GM23338 (cell line): ENCODE measurements around the gene UPK1A. TPM values are rescaled to one million over a fixed set of nuclear protein-coding genes. Genes with fewer than 3 reads are reported as not detected.

Experiments
- ATAC-seq: fragments of 200-7000 bp; cut with Tn5 transposase; 3 replicates; pipeline ENCODE4 v1.9.1; 2020
- DNase-seq: peaks from one replicate; pipeline ENCODE4 v3.0.0-alpha.2; 2015; ENCODE audit warnings: low spot score
- H2AFZ ChIP-seq: fragments of 200-600 bp; sonication (generic); 2 replicates; pipeline ENCODE4 v1.8.0; 2016; ENCODE audit warnings: antibody characterized with exemption, mild to moderate bottlenecking, moderate library complexity
- H3F3A ChIP-seq: fragments of 200-600 bp; sonication (generic); replicated peaks from 2 replicates; pipeline ENCODE4 v1.8.0; 2017; ENCODE audit warnings: antibody characterized with exemption, mixed run types, low read depth
- H3K27ac ChIP-seq: fragments of 200-600 bp; sonication (generic); 2 replicates; pipeline ENCODE4 v1.6.1; 2016; ENCODE audit warnings: low read depth
- H3K27me3 ChIP-seq: fragments of 200-600 bp; sonication (generic); 2 replicates; pipeline ENCODE4 v1.8.0; 2016; ENCODE audit warnings: mild to moderate bottlenecking, mixed run types, moderate library complexity; ENCODE audit not compliant: insufficient read depth
- H3K36me3 ChIP-seq: fragments of 200-600 bp; sonication (generic); 2 replicates; pipeline ENCODE4 v1.8.0; 2016; ENCODE audit warnings: mild to moderate bottlenecking; ENCODE audit not compliant: insufficient read depth
- H3K4me1 ChIP-seq: fragments of 200-600 bp; sonication (generic); 2 replicates; pipeline ENCODE4 v1.8.0; 2016; ENCODE audit warnings: mild to moderate bottlenecking, moderate library complexity; ENCODE audit not compliant: insufficient read depth
- H3K4me2 ChIP-seq: fragments of 200-600 bp; sonication (generic); 2 replicates; pipeline ENCODE4 v1.7.1; 2017; ENCODE audit warnings: mixed run types
- H3K4me3 ChIP-seq: fragments of 200-600 bp; sonication (generic); 2 replicates; pipeline ENCODE4 v1.6.1; 2016; ENCODE audit warnings: mixed run types
- H3K79me2 ChIP-seq: fragments of 200-600 bp; sonication (generic); replicated peaks from 2 replicates; pipeline ENCODE4 v1.8.0; 2017; ENCODE audit warnings: mild to moderate bottlenecking; ENCODE audit not compliant: insufficient read depth
- H3K9me2 ChIP-seq: fragments of 200-600 bp; sonication (generic); 2 replicates; pipeline ENCODE4 v1.8.0; 2017; ENCODE audit not compliant: insufficient read depth
- H4K20me1 ChIP-seq: fragments of 200-600 bp; sonication (generic); replicated peaks from 2 replicates; pipeline ENCODE4 v1.8.0; 2017; ENCODE audit warnings: mild to moderate bottlenecking; ENCODE audit not compliant: insufficient read depth
- H3K27ac Mint-ChIP-seq: 2 replicates; pipeline ENCODE4 v1.8.0; 2020; ENCODE audit warnings: inconsistent platforms, mild to moderate bottlenecking, moderate library complexity, mixed read lengths
- H3K27me3 Mint-ChIP-seq: 3 replicates; pipeline ENCODE4 v1.8.0; 2022; ENCODE audit warnings: low read depth, mild to moderate bottlenecking, moderate library complexity, mixed read lengths, inconsistent platforms; ENCODE audit not compliant: insufficient read depth, poor library complexity
- H3K36me3 Mint-ChIP-seq: 3 replicates; pipeline ENCODE4 v1.8.0; 2021; ENCODE audit warnings: low read depth, mild to moderate bottlenecking, inconsistent platforms, moderate library complexity, mixed read lengths
- H3K4me1 Mint-ChIP-seq: 3 replicates; pipeline ENCODE4 v1.8.0; 2020; ENCODE audit warnings: mild to moderate bottlenecking, inconsistent platforms, mixed read lengths
- H3K4me3 Mint-ChIP-seq: 3 replicates; pipeline ENCODE4 v1.8.0; 2021; ENCODE audit warnings: moderate library complexity, mild to moderate bottlenecking, inconsistent platforms, mixed read lengths
- H3K9me3 Mint-ChIP-seq: 3 replicates; pipeline ENCODE4 v1.8.0; 2020; ENCODE audit warnings: moderate library complexity, mild to moderate bottlenecking, inconsistent platforms, mixed read lengths
- CREB1 ChIP-seq: fragments of 250-450 bp; sonication (Bioruptor Pico); IDR thresholded peaks from 2 replicates; pipeline ENCODE4 v1.5.0; 2020; ENCODE audit warnings: low read depth, mild to moderate bottlenecking, moderate library complexity
- CTCF ChIP-seq, 2 experiments: fragments of 200-600 bp in 1 of 2; sonication (generic) in 1 of 2; conservative IDR thresholded peaks; 2 replicates each; pipeline versions ENCODE4 v1.5.1 to v1.6.1; 2016 to 2017; ENCODE audit warnings: antibody characterized with exemption in 2 of 2, low read depth in 2 of 2, mild to moderate bottlenecking in 2 of 2, moderate library complexity in 1 of 2
- EZH2 ChIP-seq: fragments of 200-600 bp; sonication (generic); IDR thresholded peaks from one replicate; pipeline ENCODE4 v1.8.0; 2017; ENCODE audit warnings: antibody characterized with exemption, mild to moderate bottlenecking, low read depth; ENCODE audit not compliant: unreplicated experiment
- EZH2phosphoT487 ChIP-seq: fragments of 200-600 bp; sonication (generic); IDR thresholded peaks from one replicate; pipeline ENCODE4 v1.8.1; 2018; ENCODE audit warnings: antibody characterized with exemption; ENCODE audit not compliant: unreplicated experiment
- JUNB ChIP-seq: IDR thresholded peaks from one replicate; pipeline ENCODE4 v1.6.1; 2016; ENCODE audit warnings: antibody characterized with exemption; ENCODE audit not compliant: unreplicated experiment
- POLR2AphosphoS5 ChIP-seq: IDR thresholded peaks from 2 replicates; pipeline ENCODE4 v1.6.1; 2016; ENCODE audit warnings: antibody characterized with exemption, low read depth
- STAT1 ChIP-seq: IDR thresholded peaks from one replicate; pipeline ENCODE4 v1.6.1; 2016; ENCODE audit warnings: antibody characterized with exemption; ENCODE audit not compliant: unreplicated experiment
- ZNF114 ChIP-seq: fragments of 250-450 bp; sonication (Bioruptor Pico); IDR thresholded peaks from 2 replicates; pipeline ENCODE4 v1.5.0; 2020; ENCODE audit warnings: mild to moderate bottlenecking, moderate library complexity
- ZNF462 ChIP-seq: fragments of 250-450 bp; sonication (Bioruptor Pico); IDR thresholded peaks from 2 replicates; pipeline ENCODE4 v1.5.0; 2020; ENCODE audit warnings: mild to moderate bottlenecking, moderate library complexity
- polyA plus RNA-seq: library from polyadenylated mRNA; unstranded; fragments of >200 nt; fragmentation: Nextera tagmentation; extraction: Ambion mirVana; gene quantifications from 2 replicates; pipeline ENCODE4 v1.2.1, GENCODE V29; 2016
- total RNA-seq: library from RNA; depleted of rRNA; stranded (reverse); fragments of >200 nt; shearing (Covaris generic); gene quantifications from 2 replicates; pipeline ENCODE4 v1.2.3, GENCODE V29; 2014
- TF ChIP-seq, protein P1 (sequence below): IDR thresholded peaks from 2 replicates; pipeline ENCODE4 v1.6.1; 2016; ENCODE audit warnings: antibody characterized with exemption

Gene UPK1A
- total and polyA plus RNA-seq, 2 experiments from 2014 or later: 0.42 to 1.5 TPM

GRCh38 chr19:35724560-35724959 lies 58.2 kb downstream of the UPK1A start (continued):
- TF ChIP-seq CTCF (conservative IDR thresholded peaks at IDR 0.05; ENCODE audit: low read depth in 2 of 2) (no peak), EZH2phosphoT487 (no peak), CREB1 (CRISPR knock-in tag) (no peak)

DNA sequence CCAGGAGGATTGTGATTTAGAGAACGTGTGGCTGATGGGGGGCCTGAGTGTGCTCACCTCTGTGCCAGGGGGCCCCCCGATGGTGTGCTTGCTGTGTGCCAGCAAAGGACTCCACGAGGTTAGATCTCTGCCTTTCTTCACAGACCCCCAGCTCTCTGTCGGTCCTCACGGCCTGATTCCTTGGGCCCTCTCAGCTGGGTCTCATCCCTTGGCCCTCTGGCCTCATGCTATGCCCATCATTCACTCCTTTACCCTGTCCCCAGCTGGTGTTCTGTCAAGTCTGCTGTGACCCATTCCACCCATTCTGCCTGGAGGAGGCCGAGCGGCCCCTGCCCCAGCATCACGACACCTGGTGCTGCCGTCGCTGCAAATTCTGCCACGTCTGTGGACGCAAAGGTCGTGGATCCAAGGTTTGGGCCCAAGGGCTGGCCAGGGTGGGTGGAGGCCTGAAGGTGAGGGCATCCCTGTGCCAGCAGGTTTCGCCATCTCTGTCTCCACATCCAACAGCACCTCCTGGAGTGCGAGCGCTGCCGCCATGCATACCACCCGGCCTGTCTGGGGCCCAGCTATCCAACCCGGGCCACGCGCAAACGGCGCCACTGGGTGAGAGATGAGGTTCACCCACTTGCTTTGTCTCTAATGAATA lies 59.0 kb downstream of the UPK1A start:
- Mint-ChIP-seq H3K4me3 (no peak overlapping the region), H3K4me1 (no peaks in the 10 kb centered on the region), H3K9me3 (no peaks in the 10 kb centered on the region; the same call in 2 of the 3 replicates), H3K27ac (no peak overlapping the region), H3K27me3 (peaks cover 18% of the 10 kb centered on the region), H3K36me3 (peaks cover 88% of the 10 kb centered on the region)
- H2AFZ ChIP-seq: no peak overlapping the region
- H3K4me1 ChIP-seq: no peaks in the 10 kb centered on the region
- ATAC-seq (no peak), DNase-seq (no peak)
- no peaks in the 10 kb centered on the region for H3K79me2 ChIP-seq
- peaks cover 29% of the 10 kb centered on the region; the same call in 1 of the 2 replicates for H3K36me3 ChIP-seq
- H3F3A ChIP-seq: no peaks in the 10 kb centered on the region
- peaks cover 5% of the 10 kb centered on the region for H4K20me1 ChIP-seq
- H3K4me2 ChIP-seq: no peak overlapping the region
- no peaks in the 10 kb centered on the region for H3K9me2 ChIP-seq
- no peak overlapping the region for H3K27ac ChIP-seq
- H3K27me3 ChIP-seq: no peaks in the 10 kb centered on the region
- H3K4me3 ChIP-seq: no peak overlapping the region
- TF ChIP-seq STAT1: no peak
- TF ChIP-seq ZNF114 (CRISPR knock-in tag): no peak
- TF ChIP-seq, protein P1, sequence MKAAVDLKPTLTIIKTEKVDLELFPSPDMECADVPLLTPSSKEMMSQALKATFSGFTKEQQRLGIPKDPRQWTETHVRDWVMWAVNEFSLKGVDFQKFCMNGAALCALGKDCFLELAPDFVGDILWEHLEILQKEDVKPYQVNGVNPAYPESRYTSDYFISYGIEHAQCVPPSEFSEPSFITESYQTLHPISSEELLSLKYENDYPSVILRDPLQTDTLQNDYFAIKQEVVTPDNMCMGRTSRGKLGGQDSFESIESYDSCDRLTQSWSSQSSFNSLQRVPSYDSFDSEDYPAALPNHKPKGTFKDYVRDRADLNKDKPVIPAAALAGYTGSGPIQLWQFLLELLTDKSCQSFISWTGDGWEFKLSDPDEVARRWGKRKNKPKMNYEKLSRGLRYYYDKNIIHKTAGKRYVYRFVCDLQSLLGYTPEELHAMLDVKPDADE: no peak
- TF ChIP-seq CTCF (conservative IDR thresholded peaks at IDR 0.05; ENCODE audit: low read depth in 2 of 2): no peak
- TF ChIP-seq ZNF462 (CRISPR knock-in tag): no peak
- TF ChIP-seq JUNB: no peak
- TF ChIP-seq EZH2phosphoT487: no peak
- TF ChIP-seq EZH2: no peak
- no peak for TF ChIP-seq POLR2AphosphoS5
